IPS-NIHi7 (cell line): ENCODE results near the gene NEUROD2.

Experiments
- DNase-seq: peaks from one replicate; pipeline ENCODE4 v3.0.0; 2012; ENCODE audit warnings: mixed read lengths; ENCODE audit errors: extremely low spot score

The NEUROD2 gene

GRCh38 chr17:39635614-39636176 lies 28.0 kb upstream of the NEUROD2 start:
- no peak for DNase-seq

GRCh38 chr17:39634384-39634871 lies 26.7 kb upstream of the NEUROD2 start:
- DNase-seq, result peak; percentile 45

- DNase-seq, result no peak
Measured at GRCh38 chr17:39633570-39634183, 26.0 kb upstream of the NEUROD2 start.

GRCh38 chr17:39632153-39632941 lies 24.6 kb upstream of the NEUROD2 start:
- no peak for DNase-seq

- DNase-seq, result peak; percentile 78
Measured at GRCh38 chr17:39631403-39631802, 23.7 kb upstream of the NEUROD2 start.

GRCh38 chr17:39629898-39630297 lies 22.2 kb upstream of the NEUROD2 start:
- DNase-seq, result no peak

GRCh38 chr17:39629494-39629880 lies 21.8 kb upstream of the NEUROD2 start:
- no peak for DNase-seq

- no peak for DNase-seq
Measured at GRCh38 chr17:39628655-39629493, 21.2 kb upstream of the NEUROD2 start.

- DNase-seq, result no peak
Measured at GRCh38 chr17:39627712-39628516, 20.2 kb upstream of the NEUROD2 start.

- DNase-seq, result no peak
Measured at GRCh38 chr17:39627047-39627711, 19.5 kb upstream of the NEUROD2 start.

- DNase-seq, result no peak
Measured at GRCh38 chr17:39626171-39627046, 18.7 kb upstream of the NEUROD2 start, which contains the start of gene PPP1R1B. PPP1R1B (plus strand) TSS chr17:39626952; CDS start chr17:39627393, 441 bp downstream.

- no peak for DNase-seq
Measured at GRCh38 chr17:39625198-39625785, 17.6 kb upstream of the NEUROD2 start.

- no peak for DNase-seq
Measured at GRCh38 chr17:39624313-39624712, 16.6 kb upstream of the NEUROD2 start.

GRCh38 chr17:39623356-39623950 lies 15.7 kb upstream of the NEUROD2 start:
- peak; percentile 80 for DNase-seq

- no peak for DNase-seq
Measured at GRCh38 chr17:39622380-39623006, 14.8 kb upstream of the NEUROD2 start.

GRCh38 chr17:39621523-39622379 lies 14.0 kb upstream of the NEUROD2 start:
- DNase-seq, result peak; percentile 84

GRCh38 chr17:39619786-39620101 lies 12.0 kb upstream of the NEUROD2 start:
- no peak for DNase-seq
